ENCODE measurements around the gene TUBB1.
A peak's percentile ranks its signal among the peaks of the same experiment; 100 is the strongest.
"Not testable (repeated sequence)": the region's sequence is repeated elsewhere in the genome, so short reads cannot be mapped to it uniquely, and the experiment has no call there.

Gene TUBB1

DNA sequence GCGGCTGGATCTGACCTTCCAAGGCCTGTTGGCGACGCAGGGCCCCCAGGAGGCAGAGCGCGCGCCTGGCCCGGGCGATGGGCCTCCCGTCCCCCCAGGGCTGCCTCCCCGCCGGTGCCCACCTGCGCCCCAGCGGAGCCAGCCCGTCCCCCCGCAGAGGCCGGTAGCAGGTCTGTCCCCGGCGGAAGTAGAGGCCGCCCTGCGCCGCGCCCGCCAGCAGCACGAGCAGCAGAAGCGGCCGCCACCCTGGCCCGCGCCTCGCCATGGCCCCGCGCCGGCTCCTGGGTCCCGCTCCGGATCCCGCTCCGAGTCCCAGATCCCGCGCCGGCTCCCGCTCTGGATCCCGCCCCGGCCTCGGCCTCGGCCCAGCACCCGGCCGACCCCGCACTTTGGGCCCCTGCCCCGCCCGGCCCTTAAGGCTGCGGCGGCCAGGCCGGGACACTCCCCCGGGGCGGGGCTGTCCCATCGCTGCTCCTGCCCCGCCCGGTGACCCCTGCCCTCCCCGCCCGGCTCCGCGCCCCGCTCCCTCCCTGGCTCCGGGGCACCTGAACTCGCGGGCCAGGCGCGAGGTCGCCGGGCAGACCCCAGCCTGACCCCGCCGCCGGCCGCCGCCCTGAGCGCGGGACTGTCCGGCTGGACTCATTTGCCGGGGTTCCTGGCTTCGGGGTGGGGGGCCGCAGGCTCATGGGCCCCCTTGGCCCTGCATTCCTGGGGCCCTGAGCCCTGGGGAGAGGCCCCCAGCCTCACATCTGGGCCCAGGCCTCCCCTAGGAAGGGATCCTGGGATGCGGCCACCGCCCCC, 12.2 kb upstream of the TUBB1 start, which contains the start of gene CTSZ:
Gene CTSZ (minus strand): TSS at position 391 of the 801 bp plus-strand sequence. CDS start 126 bp downstream, at position 265.
- DNase-seq, result peak; percentile 22

- DNase-seq, result peak; percentile 13
Observed at GRCh38 chr20:59007665-59008511, 11.3 kb upstream of the TUBB1 start.

GRCh38 chr20:59008715-59009336, 10.4 kb upstream of the TUBB1 start:
- no peak for DNase-seq

DNA sequence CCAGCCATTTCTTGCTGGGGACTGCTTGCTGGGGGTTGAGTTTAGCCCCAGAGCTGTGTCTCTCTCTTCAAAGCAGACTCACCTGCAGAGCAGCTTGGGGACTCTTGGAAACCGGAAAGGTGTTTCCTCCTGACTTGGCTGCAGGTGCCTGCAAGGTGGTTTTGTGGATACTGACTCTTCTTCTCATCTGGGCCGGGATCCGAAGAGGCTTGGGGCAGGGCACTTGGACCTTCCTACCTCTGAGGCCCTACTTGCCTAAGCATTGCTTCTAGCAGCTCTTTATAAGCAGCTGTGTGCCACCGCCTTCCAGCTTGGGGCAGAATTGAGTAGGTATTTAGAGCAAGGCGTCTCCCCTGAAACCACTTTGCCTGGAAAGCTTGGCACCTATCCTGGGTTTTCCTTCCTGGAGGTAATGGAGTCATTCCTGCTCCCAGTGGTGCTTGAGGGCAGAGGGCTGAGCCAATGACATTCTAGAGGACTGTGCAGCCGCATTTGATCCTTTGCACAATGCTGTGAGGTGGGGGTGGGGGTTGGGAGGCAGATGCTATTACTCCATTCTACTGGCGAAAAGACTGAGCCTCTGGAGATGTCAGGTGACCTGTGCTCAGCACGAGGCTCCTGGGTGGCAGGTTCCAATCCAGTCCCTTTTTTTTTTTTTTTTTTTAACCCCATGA, 8.8 kb upstream of the TUBB1 start:
- DNase-seq, result no peak

DNA sequence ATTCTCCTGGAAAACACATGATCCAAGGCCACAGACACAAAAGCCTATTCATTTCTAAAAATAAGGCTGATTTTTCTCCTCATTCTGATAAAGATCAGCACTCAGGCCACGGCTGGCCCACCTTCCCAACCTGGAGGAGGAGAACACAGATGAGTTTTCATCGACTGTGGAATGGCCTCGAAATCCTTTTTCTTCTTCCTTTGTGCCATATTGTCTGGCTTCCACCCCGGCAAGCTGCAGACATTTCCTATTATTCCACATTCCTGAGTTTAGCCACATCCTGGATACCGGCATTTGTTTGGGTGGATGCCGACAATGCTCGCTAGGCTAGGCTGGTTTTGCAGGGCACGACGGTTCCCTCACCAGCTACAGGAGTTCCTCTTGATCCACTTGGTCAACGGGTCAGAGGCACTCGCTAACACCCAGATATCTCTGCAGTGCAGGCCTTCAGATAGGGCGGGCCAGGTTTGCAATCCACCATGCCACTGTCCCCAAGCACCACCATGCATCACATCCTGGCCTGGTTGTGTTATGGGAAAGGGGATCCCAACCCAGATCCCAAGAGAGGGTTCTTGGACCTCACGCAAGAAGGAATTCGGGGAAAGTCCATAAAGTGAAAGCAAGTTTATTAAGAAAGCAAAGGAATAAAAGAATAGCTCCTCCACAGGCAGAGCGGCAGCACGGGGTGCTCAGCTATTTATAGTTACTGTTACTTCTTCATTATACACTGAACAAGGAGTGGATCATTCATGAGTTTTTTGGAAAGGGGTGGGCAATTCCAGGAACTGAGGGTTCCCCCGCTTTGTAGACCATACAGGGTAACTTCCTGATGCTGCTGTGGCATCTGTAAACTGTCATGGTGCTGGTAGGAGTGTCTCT, 8.0 kb upstream of the TUBB1 start:
- DNase-seq, result no peak

DNA sequence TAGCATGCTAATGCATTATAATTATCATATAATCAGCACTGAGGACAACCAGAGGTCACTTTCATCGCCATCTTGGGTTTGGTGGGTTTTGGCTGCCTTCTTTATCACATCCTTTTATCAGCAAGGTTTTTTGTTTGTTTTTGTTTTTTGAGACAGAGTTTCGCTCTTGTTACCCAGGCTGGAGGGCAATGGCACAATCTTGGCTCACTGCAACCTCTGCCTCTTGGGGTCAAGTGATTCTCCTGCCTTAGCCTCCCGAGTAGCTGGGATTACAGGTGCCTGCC, 7.4 kb upstream of the TUBB1 start:
- DNase-seq, result not testable (repeated sequence)

GRCh38 chr20:59013031-59013951, 5.9 kb upstream of the TUBB1 start:
- DNase-seq, result no peak

- peak; percentile 37 for DNase-seq
Observed at GRCh38 chr20:59013959-59014608, 5.1 kb upstream of the TUBB1 start.

DNA sequence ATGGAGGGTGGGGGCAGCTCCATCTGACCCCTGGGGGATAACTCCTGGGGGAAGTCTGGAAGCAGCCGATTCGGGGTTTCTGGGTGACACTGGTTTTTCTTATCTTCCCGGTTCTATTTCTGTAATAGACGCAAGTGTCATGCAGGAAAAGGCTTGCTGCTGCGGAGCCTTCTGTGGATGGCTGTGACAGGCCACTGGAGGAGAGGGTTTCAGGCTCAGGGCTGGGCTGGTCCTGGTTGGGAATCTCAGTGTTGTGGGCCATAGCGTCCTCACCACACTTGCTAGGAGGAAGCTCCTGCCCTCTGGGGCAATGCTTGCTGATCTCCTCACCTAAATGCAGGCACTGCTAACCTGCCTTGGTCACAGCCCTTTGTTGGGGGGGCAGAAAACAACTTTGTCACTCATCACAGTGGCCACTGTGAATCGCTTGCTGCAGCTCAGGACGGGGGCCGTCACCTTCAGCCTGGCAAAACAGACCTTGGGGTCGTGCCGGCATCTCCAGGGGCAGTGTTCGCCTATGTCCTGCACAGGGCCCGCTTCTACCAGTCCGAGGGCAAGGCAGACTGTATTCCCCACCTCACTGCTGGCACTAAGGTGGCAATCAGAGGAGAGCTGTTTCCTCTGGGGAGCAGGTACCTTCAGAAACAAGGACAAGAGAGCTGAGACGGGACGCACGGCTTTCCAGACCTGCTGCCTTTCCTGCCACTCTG, 4.4 kb upstream of the TUBB1 start:
- no peak for DNase-seq

GRCh38 chr20:59015411-59015810, 3.8 kb upstream of the TUBB1 start:
- no peak for DNase-seq

DNA sequence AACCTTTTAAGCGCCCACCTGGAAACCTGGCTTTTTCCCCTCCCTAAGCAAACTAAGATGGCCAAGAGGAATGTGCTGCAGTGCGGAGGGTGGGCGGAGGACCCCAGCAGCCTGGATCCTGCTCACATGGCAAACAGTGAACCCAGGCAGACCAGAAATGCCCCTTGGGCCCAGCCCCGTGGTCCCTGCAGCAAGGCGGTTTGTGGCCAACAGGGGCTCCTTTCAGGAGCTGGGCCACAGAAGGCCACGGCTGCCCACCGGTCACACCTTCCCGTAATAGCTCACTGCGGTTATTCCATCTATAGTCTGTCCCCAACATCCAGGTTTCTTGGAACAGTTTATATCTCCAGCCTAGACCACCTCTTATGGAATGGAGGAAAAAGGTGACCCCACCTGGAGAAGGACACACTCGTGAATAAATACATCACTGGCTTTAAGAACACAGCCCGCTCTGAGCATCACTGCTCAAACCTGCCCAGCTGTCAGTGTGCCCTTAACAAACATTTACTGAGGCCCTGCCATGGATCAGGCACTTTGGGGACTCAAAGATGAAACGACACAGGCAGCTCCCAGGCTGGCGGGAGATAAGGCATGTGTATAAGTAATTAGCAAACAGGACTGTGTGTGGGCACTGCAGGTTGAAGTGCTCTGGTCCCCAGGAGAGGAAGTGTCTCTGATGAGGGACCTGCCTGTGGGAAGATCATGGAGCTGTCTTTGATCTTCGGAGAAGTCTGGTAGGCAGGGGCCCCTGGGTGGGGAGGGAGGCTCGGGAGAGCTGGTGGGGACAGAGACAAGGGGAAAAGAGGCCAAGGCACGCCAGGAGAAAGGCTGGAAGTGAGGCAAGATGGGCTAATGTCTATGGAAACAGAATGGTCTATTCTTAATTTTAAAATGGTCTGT, 3.2 kb upstream of the TUBB1 start:
- no peak for DNase-seq

- peak; percentile 30 for DNase-seq
Observed at GRCh38 chr20:59016795-59017492, 2.3 kb upstream of the TUBB1 start.

GRCh38 chr20:59017493-59018231, 1.6 kb upstream of the TUBB1 start:
- no peak for DNase-seq

- DNase-seq, result no peak
Observed at GRCh38 chr20:59018817-59019216, 412 bp upstream of the TUBB1 start.

DNA sequence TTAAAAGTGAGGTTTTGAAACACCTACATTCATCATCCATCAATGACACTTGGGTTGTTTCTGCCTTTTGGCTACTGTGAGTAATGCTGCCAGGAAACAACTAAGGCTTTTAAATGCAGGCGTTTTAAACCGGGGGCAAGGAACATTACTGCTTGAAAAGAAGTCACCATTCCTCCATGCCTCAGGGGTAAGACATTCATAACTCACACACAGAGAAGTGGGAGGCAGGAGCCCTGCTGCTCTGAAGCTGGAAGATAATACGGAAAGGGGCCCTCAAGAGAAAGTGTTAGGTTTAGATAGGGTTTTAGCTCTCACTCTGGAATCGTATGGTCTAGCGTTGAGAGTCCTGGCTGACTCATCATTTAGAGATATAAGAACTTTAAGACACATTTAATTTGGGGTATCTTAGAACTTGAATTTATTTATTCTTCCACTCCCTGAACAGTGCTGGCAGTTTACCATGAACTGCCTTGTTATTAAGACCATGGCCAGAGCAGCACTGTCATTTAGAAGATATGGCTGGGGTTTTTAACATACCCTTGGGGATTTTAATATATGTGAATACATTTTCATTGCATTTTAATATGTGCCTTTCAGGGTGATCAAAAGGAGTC, 1.8 kb downstream of the TUBB1 start:
- no peak for DNase-seq

DNA sequence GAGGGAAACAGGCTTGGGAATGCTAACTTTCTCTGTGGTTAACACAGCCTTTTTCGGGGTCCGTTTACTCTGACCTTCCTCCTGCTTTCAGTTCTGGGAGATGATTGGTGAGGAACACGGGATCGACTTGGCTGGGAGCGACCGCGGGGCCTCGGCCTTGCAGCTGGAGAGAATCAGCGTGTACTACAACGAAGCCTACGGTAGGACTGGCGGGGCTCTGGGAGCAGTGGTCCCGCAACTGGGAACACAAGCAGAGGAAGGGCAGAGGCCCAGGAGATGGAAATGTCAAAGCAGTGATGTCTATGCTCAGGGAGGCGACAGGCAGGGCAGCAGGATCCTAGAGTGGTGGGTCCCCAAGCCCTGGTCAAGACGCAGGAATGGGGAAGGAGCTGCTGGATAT, 3.5 kb downstream of the TUBB1 start:
- DNase-seq, result no peak

GRCh38 chr20:59023616-59024015, 4.4 kb downstream of the TUBB1 start:
- DNase-seq, result no peak

All from CD4-positive, alpha-beta T cell treated with Interleukin-4 for 4 hours (primary cell).